Measurements from ENCODE around the gene PIK3AP1. TPM values are rescaled to one million over a fixed set of nuclear protein-coding genes. Genes with fewer than 3 reads are reported as not detected.
A peak's percentile ranks its signal among the peaks of the same experiment; 100 is the strongest.

The PIK3AP1 gene
- total RNA-seq (2012; rRNA removed): under 0.01 and 0.28 TPM in 2 replicates
- 0.14 TPM in 1 of 2 replicates, not detected in the other for polyA plus RNA-seq (2012; rRNA removed)
- 0.08 and 0.40 TPM in 2 replicates for polyA plus RNA-seq (2012; cell fraction: cytosol; rRNA removed)
- 0.05 TPM in 1 of 2 replicates, not detected in the other for polyA plus RNA-seq (2012; cell fraction: nucleus; rRNA removed; ENCODE audit: low replicate concordance)
- Bru-seq, nascent RNA: percentile 9 among the genes with signal in this experiment
- percentile 8 among the genes with signal in this experiment for BruChase-seq, experiment 1, labeled RNA remaining after a 6-hour chase
- percentile 6 among the genes with signal in this experiment for BruChase-seq, experiment 2, labeled RNA remaining after a 2-hour chase
- long read RNA-seq, partial matches to known transcripts: 0 of 1 reads
- long read RNA-seq, other reads (novel, unspliced or antisense): 1 of 1 reads

- no peak within 1 kb of the TSS for H3K14ac ChIP-seq (replicated peaks; ENCODE audit: low read depth, low read length)
- no peak within 1 kb of the TSS; the same call in 1 of the 2 replicates for H3K23ac ChIP-seq (ENCODE audit: low read depth, low read length)
- H3K36me3 ChIP-seq (ENCODE audit: control insufficient read depth, insufficient read depth, low read length): no peaks in the 10 kb centered on the region
- TF ChIP-seq BHLHE40 (IDR thresholded peaks at IDR 0.05; ENCODE audit: low read depth, low read length): no peak
- no peak for TF ChIP-seq MAFK (IDR thresholded peaks at IDR 0.05; ENCODE audit: low read depth, low read length)
- no peak for TF ChIP-seq CHD1 (IDR thresholded peaks at IDR 0.05; ENCODE audit: low read depth, low read length)
- no peak for TF ChIP-seq NFE2L2 (IDR thresholded peaks at IDR 0.05; ENCODE audit: low read depth, low read length)
- TF ChIP-seq SMC3 (IDR thresholded peaks at IDR 0.05; ENCODE audit: low read depth, low read length): no peak
- TF ChIP-seq, protein P1, sequence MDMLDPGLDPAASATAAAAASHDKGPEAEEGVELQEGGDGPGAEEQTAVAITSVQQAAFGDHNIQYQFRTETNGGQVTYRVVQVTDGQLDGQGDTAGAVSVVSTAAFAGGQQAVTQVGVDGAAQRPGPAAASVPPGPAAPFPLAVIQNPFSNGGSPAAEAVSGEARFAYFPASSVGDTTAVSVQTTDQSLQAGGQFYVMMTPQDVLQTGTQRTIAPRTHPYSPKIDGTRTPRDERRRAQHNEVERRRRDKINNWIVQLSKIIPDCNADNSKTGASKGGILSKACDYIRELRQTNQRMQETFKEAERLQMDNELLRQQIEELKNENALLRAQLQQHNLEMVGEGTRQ (IDR thresholded peaks at IDR 0.05; ENCODE audit: low read depth, low read length): no peak
- TF ChIP-seq CEBPB (IDR thresholded peaks at IDR 0.05; ENCODE audit: low read depth, low read length): no peak
- no peak for TF ChIP-seq POLR2A (IDR thresholded peaks at IDR 0.05; ENCODE audit: low read depth, low read length)
- no peak; the same call in 1 of the 2 replicates for TF ChIP-seq MAZ (IDR thresholded peaks at IDR 0.05; ENCODE audit: borderline replicate concordance, low read depth, low read length)
- TF ChIP-seq ELK1 (IDR thresholded peaks at IDR 0.05; ENCODE audit: borderline replicate concordance, low read depth, low read length): no peak
- TF ChIP-seq RCOR1 (IDR thresholded peaks at IDR 0.05; ENCODE audit: insufficient replicate concordance, low read length): no peak
- TF ChIP-seq RAD21 (IDR thresholded peaks at IDR 0.05; ENCODE audit: low read length): no peak
- peak within 1 kb of the TSS; percentile 90 for H2AFZ ChIP-seq (replicated peaks; ENCODE audit: low read length, poor library complexity)
- no peak within 1 kb of the TSS for H4K91ac ChIP-seq (ENCODE audit: insufficient read depth, low read depth, low read length)
- CTCF ChIA-PET: no interaction called here
- H3K79me1 ChIP-seq (ENCODE audit: low read depth in 1 of 2, low read length in 2 of 2): no peaks in the 10 kb centered on the region
- no peak within 1 kb of the TSS for H4K8ac ChIP-seq (ENCODE audit: low read depth in 2 of 2, low read length in 2 of 2)
- no peak within 1 kb of the TSS for H2BK20ac ChIP-seq (ENCODE audit: low read depth, low read length)
- no peak within 1 kb of the TSS for H3K27ac ChIP-seq (ENCODE audit: insufficient read depth, low read length)
- peak within 1 kb of the TSS; percentile 73 for H3K4me2 ChIP-seq (ENCODE audit: low read depth, low read length)
- H2BK5ac ChIP-seq (ENCODE audit: low read depth, low read length, poor library complexity, severe bottlenecking): no peak within 1 kb of the TSS
- H3K4ac ChIP-seq (ENCODE audit: low read depth, low read length): no peak within 1 kb of the TSS
- no peak within 1 kb of the TSS for H2BK15ac ChIP-seq (ENCODE audit: low read depth, low read length)
- H4K5ac ChIP-seq (ENCODE audit: low read depth, low read length): no peak within 1 kb of the TSS
- in situ Hi-C loops (cut with MboI; ENCODE audit: low sequenced_read_pairs): no loop called here
- DNase-seq (no peak), ATAC-seq (ENCODE audit: low read depth) (peak; percentile 83)
- H3K27me3 ChIP-seq (ENCODE audit: control insufficient read depth, insufficient read depth, low read length): peaks cover 51% of the 10 kb centered on the region
- POLR2A ChIA-PET (ENCODE audit: unreplicated experiment): no interaction called here
- H3K9ac ChIP-seq (ENCODE audit: low read depth, low read length): no peak within 1 kb of the TSS
- no peak within 1 kb of the TSS for H3K18ac ChIP-seq (ENCODE audit: low read depth, low read length)
- H3K4me3 ChIP-seq (ENCODE audit: insufficient read depth, low read depth, low read length): peak within 1 kb of the TSS; percentile 41
- H2AK9ac ChIP-seq (replicated peaks; ENCODE audit: low read depth, low read length, poor library complexity): peak within 1 kb of the TSS; percentile 42
- dilution Hi-C loops (cut with HindIII; ENCODE audit: low sequenced_read_pairs, unreplicated experiment): no loop called here
- no peak within 1 kb of the TSS for H3K56ac ChIP-seq (ENCODE audit: extremely low read depth, insufficient read depth, low read length)
- no peak within 1 kb of the TSS for H2BK120ac ChIP-seq (ENCODE audit: low read depth, low read length)
- no peaks in the 10 kb centered on the region for H4K20me1 ChIP-seq (ENCODE audit: insufficient read depth, low read length)
- no peaks in the 10 kb centered on the region for H3K9me3 ChIP-seq (ENCODE audit: control insufficient read depth, insufficient read depth, low read length)
- no peaks in the 10 kb centered on the region for H3K9me1 ChIP-seq (ENCODE audit: insufficient read depth, low read length)
- WGBS, 2 experiments (ENCODE audit: extremely low coverage in 2 of 2, insufficient read length in 1 of 2): 66% methylated on average over 3 of the region's 52 CpGs; no CpG with 5 or more reads in 1 of the 2 experiments
- H3K4me1 ChIP-seq (ENCODE audit: control insufficient read depth, insufficient read depth, low read length): no peaks in the 10 kb centered on the region
- no TSS peak for BruUV-seq (replicated peaks)
- intact Hi-C loops (cut with micrococcal nuclease): no loop called here
- H2AK5ac ChIP-seq (ENCODE audit: low read depth, low read length): no peak within 1 kb of the TSS
Measured at GRCh38 chr10:96720422-96721206, at the start of gene PIK3AP1. Gene PIK3AP1 (minus strand): TSS chr10:96720514. CDS start chr10:96720394, 120 bp downstream.
